Right ventricle myocardium superior (tissue), 1 donor: Measurements from ENCODE around the gene NXF1. TPM values are rescaled to one million over a fixed set of nuclear protein-coding genes. Genes with fewer than 3 reads are reported as not detected.
"Not testable (repeated sequence)": the region's sequence is repeated elsewhere in the genome, so short reads cannot be mapped to it uniquely, and the experiment has no call there.

Experiments used
- ATAC-seq: fragments of 200-7000 bp; cut with Tn5 transposase; one replicate; pipeline ENCODE4 v1.9.1; 2020; ENCODE audit warnings: mild to moderate bottlenecking; ENCODE audit not compliant: poor library complexity
- DNase-seq: peaks from one replicate; pipeline ENCODE4 v3.0.0-alpha.2; 2020
- intact Hi-C: fragments of 100-400 bp; cut with DNase I; formaldehyde crosslinking; loops from one replicate; pipeline ENCODE4 v1.11.2; 2022
- total RNA-seq: library from RNA; stranded (reverse); fragmentation: NEBNext Ultra II Directional; extraction: Animal tissue kit (Norgen Biotek cat#: 25700); gene quantifications from one replicate; pipeline ENCODE4 v1.2.1, GENCODE V29; 2021
- donor health status: DM: no; HTN: yes; CAD: no; lungs with severe emphysema.

The NXF1 gene
- total RNA-seq, 1 donor from 2014 or later: 40.1 TPM

GRCh38 chr11:62839050-62839945 lies 34.1 kb upstream of the NXF1 start, which contains the start of gene WDR74:
Gene WDR74, minus strand, starts transcription at chr11:62839590. Its CDS starts 20 bp downstream, at chr11:62839570.
- intact Hi-C loops: no loop called here
- DNase-seq: peak; percentile 97
- peak; percentile 82 for ATAC-seq

GRCh38 chr11:62835336-62835735 lies 30.1 kb upstream of the NXF1 start:
- intact Hi-C loops: no loop called here
- DNase-seq (no peak), ATAC-seq (no peak)

DNA sequence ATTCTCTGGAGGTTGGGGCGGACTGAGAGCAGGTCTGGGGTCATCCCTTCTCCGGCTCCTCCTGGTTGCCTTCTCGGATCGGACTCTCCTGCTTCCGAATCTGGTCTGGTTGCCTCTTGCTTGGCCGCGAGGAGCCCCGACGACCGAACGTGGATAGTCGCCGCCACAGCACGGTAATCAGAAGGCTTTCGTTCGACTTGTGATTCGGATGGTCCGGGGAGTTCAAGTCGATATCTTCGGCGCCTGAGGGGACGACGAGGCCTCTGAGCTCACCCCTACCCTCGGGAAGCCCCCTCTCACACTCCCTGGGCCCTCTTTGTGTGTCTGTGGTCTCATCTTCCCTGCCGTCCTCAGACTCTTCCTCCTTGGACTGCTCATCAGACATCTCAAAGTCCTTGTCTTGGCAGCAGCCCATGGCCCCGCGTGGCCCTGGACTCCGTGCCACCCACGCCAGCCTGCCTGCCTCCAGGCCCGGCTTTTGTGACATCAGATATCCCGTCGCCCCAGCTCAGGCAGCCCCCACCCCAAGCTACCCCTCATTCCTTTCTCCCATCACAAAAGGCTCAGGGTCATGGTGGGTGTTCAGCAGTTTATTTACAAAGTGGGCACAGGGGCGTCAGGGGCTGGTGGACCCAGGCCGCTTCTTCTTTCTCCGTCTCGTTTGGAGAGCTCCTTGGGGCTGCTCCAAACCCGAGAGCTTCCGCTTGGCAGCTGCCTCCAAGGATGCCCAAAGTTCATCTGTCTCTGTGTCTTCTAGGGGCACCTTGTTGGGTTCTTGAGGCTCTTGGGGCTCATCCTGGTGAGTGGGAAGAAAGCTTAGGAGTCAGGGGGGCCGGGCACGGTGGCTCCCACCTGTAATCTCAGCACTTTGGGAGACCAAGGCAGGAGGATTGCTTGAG lies 27.3 kb upstream of the NXF1 start, which contains the start of gene TEX54:
TEX54 (minus strand) TSS at position 506 of the 899 bp plus-strand sequence.
- DNase-seq (peak; percentile 49), ATAC-seq (peak; percentile 3)
- intact Hi-C loops: no loop called here

DNA sequence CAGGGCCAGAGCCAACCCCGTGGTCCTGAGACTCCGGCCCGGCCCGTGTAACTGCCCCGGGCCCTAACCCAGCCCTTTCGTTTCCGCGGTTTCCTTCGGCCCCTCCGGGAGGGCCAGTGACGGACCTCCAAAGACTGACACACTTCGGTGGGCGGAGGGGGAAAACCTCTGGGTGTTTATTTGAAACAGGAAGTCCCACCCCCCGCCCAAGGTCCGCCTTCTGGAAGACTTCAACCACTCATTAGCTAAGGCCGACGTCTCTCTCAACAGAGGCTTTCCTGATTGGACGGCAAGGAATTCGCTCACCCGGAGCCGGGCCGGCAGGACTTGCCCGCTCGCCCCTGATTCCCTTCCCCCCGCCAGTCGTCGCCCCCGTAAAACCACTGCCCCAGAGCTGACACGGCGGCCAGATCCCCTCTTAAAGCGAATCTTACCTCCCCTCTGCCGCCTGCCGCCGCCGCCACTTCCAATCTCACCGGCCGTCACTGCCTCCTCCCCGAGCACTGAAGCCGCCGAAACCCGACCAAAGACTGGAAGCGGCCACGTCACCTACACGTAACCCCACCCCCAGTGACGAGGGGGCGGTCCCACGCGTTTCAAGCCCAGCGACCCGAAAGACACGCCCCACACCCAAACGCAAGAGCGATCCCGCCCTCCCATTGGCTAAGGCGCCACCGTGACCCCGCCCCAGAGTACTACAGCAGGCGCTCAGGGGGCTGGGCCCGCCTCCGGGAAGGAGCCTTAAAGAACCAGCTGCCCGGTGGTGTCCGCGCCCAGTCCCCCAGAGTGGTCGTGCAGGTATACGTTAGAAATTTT lies 26.5 kb upstream of the NXF1 start, which contains the start of gene STX5:
STX5 (minus strand) TSS at position 532 of the 816 bp plus-strand sequence. CDS start 808 bp downstream, outside the sequence.
- peak; percentile 100 for DNase-seq
- peak; percentile 99 for ATAC-seq
- intact Hi-C loops: loop anchor here (2.0 kb wide), 1 partner anchor 37 kb away; no protein-coding TSS in a partner anchor

GRCh38 chr11:62830904-62831519 lies 25.8 kb upstream of the NXF1 start:
- ATAC-seq (no peak), DNase-seq (no peak)
- intact Hi-C loops: loop anchor here (2.0 kb wide), 1 partner anchor 36 kb away; no protein-coding TSS in a partner anchor

- DNase-seq, ATAC-seq, intact Hi-C loops: not testable (repeated sequence)
Observed at GRCh38 chr11:62828130-62828529, 22.9 kb upstream of the NXF1 start.

DNA sequence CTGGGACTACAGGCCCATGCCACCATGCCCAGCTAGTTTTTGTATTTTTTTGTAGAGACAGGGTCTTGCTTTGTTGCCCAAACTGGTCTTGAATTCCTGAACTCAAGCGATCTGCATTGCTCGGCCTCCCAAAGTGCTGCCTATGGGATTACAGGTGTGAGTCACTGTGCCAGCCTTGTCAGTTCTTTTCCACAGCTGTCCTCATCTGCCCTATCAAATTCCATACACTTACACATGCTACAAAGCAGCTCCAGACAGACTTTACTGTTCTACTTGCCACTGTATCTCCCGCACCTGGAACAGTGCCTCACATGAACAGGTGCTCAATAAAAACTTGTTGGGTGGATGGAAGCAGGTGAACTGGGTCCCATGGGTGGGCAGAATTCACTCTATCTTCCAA lies 18.4 kb upstream of the NXF1 start:
- ATAC-seq (no peak), DNase-seq (no peak)
- intact Hi-C loops: no loop called here

- DNase-seq (no peak), ATAC-seq (no peak)
- intact Hi-C loops: no loop called here
Observed at GRCh38 chr11:62817129-62817528, 11.9 kb upstream of the NXF1 start.

- ATAC-seq (no peak), DNase-seq (no peak)
- intact Hi-C loops: no loop called here
Observed at GRCh38 chr11:62816557-62816956, 11.3 kb upstream of the NXF1 start.

DNA sequence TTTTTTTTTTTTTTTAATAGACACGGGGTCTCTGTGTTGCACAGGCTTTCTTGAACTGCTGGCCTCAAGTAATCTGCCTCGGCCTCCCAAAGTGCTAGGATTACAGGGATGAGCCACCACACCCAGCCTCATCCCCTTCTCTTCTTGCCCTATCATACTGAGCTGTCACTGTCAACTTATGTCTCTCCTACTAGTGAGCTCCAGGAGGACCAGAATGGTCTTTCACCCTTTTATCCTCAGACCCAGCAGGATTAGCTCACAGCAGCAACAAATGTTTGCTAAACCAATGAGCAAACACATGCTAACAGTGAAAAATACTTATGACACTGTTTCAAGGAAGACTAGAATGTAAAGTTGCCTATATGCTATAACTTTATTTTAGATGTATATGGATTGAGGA lies 6.4 kb upstream of the NXF1 start:
- intact Hi-C loops: no loop called here
- DNase-seq (no peak), ATAC-seq (no peak)

- intact Hi-C loops: no loop called here
- DNase-seq: no peak
- no peak for ATAC-seq
Observed at GRCh38 chr11:62810748-62811147, 5.5 kb upstream of the NXF1 start.

DNA sequence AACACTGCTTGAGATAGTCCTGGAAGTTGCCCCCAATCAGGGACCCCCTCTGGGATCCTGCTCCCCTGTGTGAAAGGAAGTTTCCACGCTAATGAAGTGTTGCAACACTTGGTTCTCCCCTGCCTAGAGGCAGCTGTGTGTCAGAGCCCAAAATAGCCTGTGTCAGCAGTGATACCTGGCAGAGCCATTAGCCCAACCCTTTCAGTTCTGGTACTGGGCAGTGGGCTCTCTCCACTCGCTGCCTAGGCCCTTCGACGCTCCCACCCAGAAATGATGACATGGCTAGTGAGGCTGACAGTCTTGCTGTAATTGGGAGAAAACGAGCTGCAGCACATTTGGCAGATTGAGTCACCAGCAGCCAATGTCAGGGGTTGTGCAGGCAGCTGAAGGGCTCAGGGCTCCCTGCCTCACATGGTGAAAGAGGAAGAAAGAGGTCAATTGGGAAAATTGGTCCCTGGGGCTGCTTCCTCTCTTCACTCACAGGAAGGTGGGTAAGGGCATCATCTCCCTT lies 1.4 kb upstream of the NXF1 start:
- DNase-seq: no peak
- intact Hi-C loops: no loop called here
- ATAC-seq: peak; percentile 63

GRCh38 chr11:62805961-62806441 lies 761 bp upstream of the NXF1 start:
- ATAC-seq (peak; percentile 9), DNase-seq (no peak)
- intact Hi-C loops: no loop called here

DNA sequence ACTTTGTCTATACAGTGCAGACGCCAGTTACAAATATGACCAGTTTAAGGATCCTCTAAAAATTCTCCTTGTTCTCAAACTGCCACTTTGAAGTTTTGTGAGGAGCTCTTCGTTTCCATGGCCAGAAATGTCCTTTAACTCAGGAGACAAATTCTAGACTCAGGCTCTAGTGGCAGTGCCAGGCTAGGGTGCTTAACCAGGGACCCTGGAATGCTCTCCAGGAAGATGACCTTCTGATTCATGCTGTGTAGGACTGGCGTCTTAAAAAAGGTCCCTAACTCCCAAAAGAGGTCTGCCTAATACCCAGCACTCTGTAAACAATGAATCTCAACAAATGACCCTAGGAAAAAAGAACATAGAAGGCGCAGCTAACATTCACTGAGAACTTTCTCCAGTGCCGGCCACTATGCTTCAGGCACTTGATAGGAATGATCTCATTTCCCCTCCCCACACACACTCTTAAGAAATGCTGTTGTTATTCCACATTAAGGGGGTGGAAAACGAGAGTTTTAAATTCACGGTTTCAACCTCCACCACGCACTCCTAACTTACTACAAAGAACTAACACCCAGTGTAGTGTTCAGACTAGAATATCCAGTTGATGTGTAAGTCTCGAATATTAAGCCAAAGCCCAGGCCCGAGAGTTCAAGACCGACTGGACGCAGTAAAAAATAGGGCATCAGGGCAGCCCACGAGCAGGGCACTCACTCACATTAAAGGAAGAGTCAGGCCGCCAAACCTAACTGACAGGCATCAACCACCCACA lies 747 bp downstream of the NXF1 start:
- ATAC-seq (peak; percentile 1), DNase-seq (no peak)
- intact Hi-C loops: no loop called here

GRCh38 chr11:62801071-62801470 lies 4.2 kb downstream of the NXF1 start:
- intact Hi-C loops: no loop called here
- no peak for ATAC-seq
- DNase-seq: no peak

DNA sequence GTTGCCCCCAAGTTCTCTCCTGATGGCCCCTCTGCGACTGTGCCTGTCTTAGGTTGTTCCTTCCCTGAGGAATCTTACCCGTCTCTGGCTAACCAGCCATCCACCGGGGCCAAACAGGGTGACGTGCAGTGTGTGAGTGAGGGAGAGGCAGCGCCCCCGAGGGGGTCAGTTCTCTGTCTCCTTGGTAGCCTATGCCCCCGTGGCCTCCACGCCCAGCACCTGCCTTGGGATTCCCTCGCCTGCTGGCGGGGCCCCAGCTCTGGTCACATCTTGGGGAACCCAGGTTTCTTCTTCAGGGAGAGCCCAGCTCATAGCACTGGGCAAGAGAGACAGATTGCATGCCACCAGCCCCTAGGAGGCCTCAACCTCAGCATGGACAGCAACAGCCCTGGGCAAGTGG lies 5.8 kb downstream of the NXF1 start:
- intact Hi-C loops: no loop called here
- no peak for ATAC-seq

GRCh38 chr11:62796281-62796680 lies 9.0 kb downstream of the NXF1 start:
- intact Hi-C loops: no loop called here
- DNase-seq (peak; percentile 10), ATAC-seq (no peak)

More for the DNA sequence above, 5.8 kb downstream of the NXF1 start:
- no peak for DNase-seq
